NT2/D1 (cell line): Measurements from ENCODE around the gene MARCHF3.

Experiments
- DNase-seq: peaks from one replicate; pipeline ENCODE4 v3.0.0-alpha.2; 2011; ENCODE audit warnings: low read depth, low spot score
- H3K27me3 ChIP-seq: 2 replicates; pipeline ENCODE4 v1.6.0; 2011; ENCODE audit warnings: mild to moderate bottlenecking; ENCODE audit not compliant: insufficient read length, insufficient read depth
- H3K36me3 ChIP-seq: 2 replicates; pipeline ENCODE4 v1.6.1; 2011; ENCODE audit warnings: mild to moderate bottlenecking, low read length, mixed read lengths; ENCODE audit not compliant: insufficient read depth, insufficient read length
- H3K4me1 ChIP-seq: 2 replicates; pipeline ENCODE4 v1.5.1; 2011; ENCODE audit not compliant: insufficient read depth, insufficient read length
- H3K4me3 ChIP-seq: 2 replicates; pipeline ENCODE4 v1.5.1; 2011; ENCODE audit warnings: low read depth; ENCODE audit not compliant: insufficient read length
- H3K9ac ChIP-seq: 2 replicates; pipeline ENCODE4 v1.6.0; 2011; ENCODE audit warnings: low read depth; ENCODE audit not compliant: insufficient read length
- H3K9me3 ChIP-seq: 2 replicates; pipeline ENCODE4 v1.5.1; 2011; ENCODE audit warnings: mild to moderate bottlenecking, low read length; ENCODE audit not compliant: insufficient read depth
- SUZ12 ChIP-seq: IDR thresholded peaks from 2 replicates; pipeline ENCODE4 v1.6.1; 2011; ENCODE audit not compliant: insufficient read length, insufficient read depth; ENCODE audit errors: extremely low read depth
- YY1 ChIP-seq: IDR thresholded peaks from 2 replicates; pipeline ENCODE4 v1.6.1; 2011; ENCODE audit not compliant: insufficient read length, insufficient read depth
- ZNF274 ChIP-seq: IDR thresholded peaks from 2 replicates; pipeline ENCODE4 v1.6.1; 2011; ENCODE audit warnings: mild to moderate bottlenecking, low read depth, low read length

The MARCHF3 gene

GRCh38 chr5:127002390-127002789 lies 28.0 kb downstream of the MARCHF3 start:
- Histone ChIP-seq H3K4me3 (no peak overlapping the region), H3K36me3 (no peaks in the 10 kb centered on the region), H3K4me1 (peaks cover 2% of the 10 kb centered on the region), H3K27me3 (no peaks in the 10 kb centered on the region), H3K9me3 (no peaks in the 10 kb centered on the region), H3K9ac (no peak overlapping the region)
- no peak for TF ChIP-seq YY1
- TF ChIP-seq ZNF274: no peak
- DNase-seq: no peak

GRCh38 chr5:127001621-127002296 lies 28.6 kb downstream of the MARCHF3 start:
- Histone ChIP-seq H3K27me3 (no peaks in the 10 kb centered on the region), H3K9ac (no peak overlapping the region), H3K9me3 (no peaks in the 10 kb centered on the region), H3K4me1 (peaks cover 2% of the 10 kb centered on the region), H3K4me3 (no peak overlapping the region), H3K36me3 (no peaks in the 10 kb centered on the region)
- no peak for DNase-seq
- TF ChIP-seq SUZ12 (no peak), YY1 (no peak), ZNF274 (no peak)

- H3K4me3 ChIP-seq: no peak overlapping the region
- H3K4me1 ChIP-seq: peaks cover 2% of the 10 kb centered on the region
- no peak for DNase-seq
- no peaks in the 10 kb centered on the region for H3K27me3 ChIP-seq
- no peak for TF ChIP-seq YY1
- TF ChIP-seq ZNF274: no peak
- no peak for TF ChIP-seq SUZ12
- H3K36me3 ChIP-seq: no peaks in the 10 kb centered on the region
- H3K9ac ChIP-seq: no peak overlapping the region
- H3K9me3 ChIP-seq: no peaks in the 10 kb centered on the region
Measured at GRCh38 chr5:126998895-126999570, 31.3 kb downstream of the MARCHF3 start.

GRCh38 chr5:126998201-126998631 lies 32.1 kb downstream of the MARCHF3 start:
- no peak for DNase-seq
- no peaks in the 10 kb centered on the region for H3K27me3 ChIP-seq

GRCh38 chr5:126995689-126996088 lies 34.7 kb downstream of the MARCHF3 start:
- H3K9ac ChIP-seq: no peak overlapping the region
- no peak for TF ChIP-seq YY1
- no peak for TF ChIP-seq ZNF274
- no peak for TF ChIP-seq SUZ12
- H3K4me3 ChIP-seq: no peak overlapping the region
- no peaks in the 10 kb centered on the region for H3K36me3 ChIP-seq
- no peaks in the 10 kb centered on the region for H3K9me3 ChIP-seq
- no peaks in the 10 kb centered on the region for H3K27me3 ChIP-seq
- no peaks in the 10 kb centered on the region for H3K4me1 ChIP-seq
- no peak for DNase-seq

More at GRCh38 chr5:126998201-126998631, 32.1 kb downstream of the MARCHF3 start:
- Histone ChIP-seq H3K9ac (no peak overlapping the region), H3K9me3 (no peaks in the 10 kb centered on the region), H3K36me3 (no peaks in the 10 kb centered on the region), H3K4me3 (no peak overlapping the region), H3K4me1 (no peaks in the 10 kb centered on the region)
- no peak for TF ChIP-seq YY1
- TF ChIP-seq SUZ12: no peak
- no peak for TF ChIP-seq ZNF274

GRCh38 chr5:126995039-126995438 lies 35.3 kb downstream of the MARCHF3 start:
- Histone ChIP-seq H3K4me1 (no peaks in the 10 kb centered on the region), H3K9me3 (no peaks in the 10 kb centered on the region), H3K9ac (no peak overlapping the region), H3K36me3 (no peaks in the 10 kb centered on the region), H3K4me3 (no peak overlapping the region), H3K27me3 (no peaks in the 10 kb centered on the region)
- DNase-seq: no peak
- TF ChIP-seq SUZ12: no peak
- TF ChIP-seq YY1: no peak
- no peak for TF ChIP-seq ZNF274

GRCh38 chr5:126994485-126994884 lies 35.9 kb downstream of the MARCHF3 start:
- Histone ChIP-seq H3K4me3 (no peak overlapping the region), H3K36me3 (no peaks in the 10 kb centered on the region), H3K4me1 (no peaks in the 10 kb centered on the region), H3K9ac (no peak overlapping the region), H3K9me3 (no peaks in the 10 kb centered on the region), H3K27me3 (no peaks in the 10 kb centered on the region)
- TF ChIP-seq ZNF274 (no peak), SUZ12 (no peak), YY1 (no peak)
- DNase-seq: no peak

- H3K9ac ChIP-seq: no peak overlapping the region
- H3K27me3 ChIP-seq: no peaks in the 10 kb centered on the region
- H3K4me3 ChIP-seq: no peak overlapping the region
- no peaks in the 10 kb centered on the region for H3K4me1 ChIP-seq
- no peak for DNase-seq
- H3K9me3 ChIP-seq: no peaks in the 10 kb centered on the region
- H3K36me3 ChIP-seq: no peaks in the 10 kb centered on the region
- TF ChIP-seq SUZ12 (no peak), ZNF274 (no peak), YY1 (no peak)
Measured at GRCh38 chr5:126988021-126988569, 42.3 kb downstream of the MARCHF3 start.
